ENCODE data around the gene PTPN9. TPM values are rescaled to one million over a fixed set of nuclear protein-coding genes. Genes with fewer than 3 reads are reported as not detected.

PTPN9 gene
- total RNA-seq, 4 donors from 2014 or later = 7.3 to 15.5 (median 10.8) TPM

DNA sequence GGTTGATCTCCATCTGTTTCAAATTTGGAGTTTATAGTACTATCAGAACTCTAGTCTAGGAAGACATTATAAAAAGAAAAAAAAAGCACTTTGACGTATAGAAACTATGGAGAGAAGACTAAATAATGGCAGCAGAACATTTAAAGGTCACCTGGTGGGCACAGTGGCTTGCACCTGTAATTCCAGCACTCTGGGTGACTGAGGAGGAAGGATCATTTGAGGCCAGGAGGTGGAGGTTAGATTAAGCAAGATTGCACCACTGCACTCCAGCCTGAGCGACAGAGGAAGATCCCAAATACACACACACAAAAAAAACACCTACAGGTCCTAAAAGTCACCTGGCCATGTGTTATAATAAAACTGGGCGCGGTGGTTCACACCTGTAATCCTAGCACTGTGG, 141.4 kb downstream of the PTPN9 start:
- WGBS, 2 donors = 85 to 87% methylated on average over 4 of the region's 4 CpGs
- no peak for TF ChIP-seq POLR2A (IDR thresholded peaks at IDR 0.05)
- TF ChIP-seq, protein P1, sequence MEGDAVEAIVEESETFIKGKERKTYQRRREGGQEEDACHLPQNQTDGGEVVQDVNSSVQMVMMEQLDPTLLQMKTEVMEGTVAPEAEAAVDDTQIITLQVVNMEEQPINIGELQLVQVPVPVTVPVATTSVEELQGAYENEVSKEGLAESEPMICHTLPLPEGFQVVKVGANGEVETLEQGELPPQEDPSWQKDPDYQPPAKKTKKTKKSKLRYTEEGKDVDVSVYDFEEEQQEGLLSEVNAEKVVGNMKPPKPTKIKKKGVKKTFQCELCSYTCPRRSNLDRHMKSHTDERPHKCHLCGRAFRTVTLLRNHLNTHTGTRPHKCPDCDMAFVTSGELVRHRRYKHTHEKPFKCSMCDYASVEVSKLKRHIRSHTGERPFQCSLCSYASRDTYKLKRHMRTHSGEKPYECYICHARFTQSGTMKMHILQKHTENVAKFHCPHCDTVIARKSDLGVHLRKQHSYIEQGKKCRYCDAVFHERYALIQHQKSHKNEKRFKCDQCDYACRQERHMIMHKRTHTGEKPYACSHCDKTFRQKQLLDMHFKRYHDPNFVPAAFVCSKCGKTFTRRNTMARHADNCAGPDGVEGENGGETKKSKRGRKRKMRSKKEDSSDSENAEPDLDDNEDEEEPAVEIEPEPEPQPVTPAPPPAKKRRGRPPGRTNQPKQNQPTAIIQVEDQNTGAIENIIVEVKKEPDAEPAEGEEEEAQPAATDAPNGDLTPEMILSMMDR (IDR thresholded peaks at IDR 0.05) = no peak
- DNase-seq (ENCODE audit: low spot score in 2 of 2) = no peak
- no peak overlapping the region for H3K4me3 ChIP-seq (ENCODE audit: low read depth, poor library complexity, severe bottlenecking)
- intact Hi-C loops (cut with DNase I; ENCODE audit: low total_unique reads) = no loop called here

DNA sequence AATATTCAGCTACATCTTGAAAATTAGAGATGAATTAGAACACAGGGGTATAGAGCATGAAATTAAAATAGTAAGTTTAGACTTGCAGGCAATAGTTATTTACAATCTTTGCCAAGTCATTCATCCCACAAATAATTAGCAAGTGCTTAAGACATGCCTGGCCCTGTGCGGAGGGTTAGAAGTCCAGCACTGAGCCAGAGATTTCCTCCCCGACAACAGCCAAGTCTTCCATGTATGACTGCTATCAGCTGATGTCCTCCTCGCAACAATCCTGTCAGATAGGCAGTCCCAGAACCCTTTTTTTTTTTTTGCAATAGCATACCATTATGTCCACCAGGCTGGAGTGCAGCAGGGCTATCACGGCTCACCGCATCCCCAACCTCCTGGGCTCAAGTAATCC, 142.2 kb downstream of the PTPN9 start:
- H3K4me3 ChIP-seq (ENCODE audit: low read depth, poor library complexity, severe bottlenecking) = no peak overlapping the region
- TF ChIP-seq, protein P1 (IDR thresholded peaks at IDR 0.05) = no peak
- TF ChIP-seq POLR2A (IDR thresholded peaks at IDR 0.05) = no peak
- 54 to 56% methylated on average over 5 of the region's 5 CpGs for WGBS, 2 donors
- DNase-seq (ENCODE audit: low spot score in 2 of 2) = no peak
- intact Hi-C loops (cut with DNase I; ENCODE audit: low total_unique reads) = no loop called here

DNA sequence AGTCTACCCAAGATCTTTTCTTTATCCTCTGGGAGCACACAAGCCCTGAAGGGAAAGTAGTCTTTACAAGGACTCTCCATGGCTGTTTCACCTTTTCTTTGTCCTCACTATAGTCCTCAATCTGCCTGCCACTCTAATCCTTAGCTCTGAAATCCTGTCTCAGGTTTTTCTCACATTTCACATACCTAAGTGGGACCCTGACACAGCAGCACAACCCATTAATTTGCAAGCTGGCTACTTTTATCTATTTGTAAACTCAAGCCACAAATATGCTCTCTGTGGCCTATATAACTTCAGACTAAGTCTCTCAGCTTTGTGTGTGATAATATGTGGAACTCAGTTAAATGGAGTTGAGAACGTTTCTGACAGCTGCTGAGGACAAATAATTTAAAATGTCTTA, 147.4 kb downstream of the PTPN9 start:
- H3K4me3 ChIP-seq (ENCODE audit: low read depth, poor library complexity, severe bottlenecking) = no peak overlapping the region
- no peak for DNase-seq (ENCODE audit: low spot score in 2 of 2)
- intact Hi-C loops (cut with DNase I; ENCODE audit: low total_unique reads) = no loop called here
- TF ChIP-seq, protein P1 (IDR thresholded peaks at IDR 0.05) = no peak
- no peak for TF ChIP-seq POLR2A (IDR thresholded peaks at IDR 0.05)
- WGBS, 2 donors = 52 to 54% methylated on average over 1 of the region's 1 CpG

DNA sequence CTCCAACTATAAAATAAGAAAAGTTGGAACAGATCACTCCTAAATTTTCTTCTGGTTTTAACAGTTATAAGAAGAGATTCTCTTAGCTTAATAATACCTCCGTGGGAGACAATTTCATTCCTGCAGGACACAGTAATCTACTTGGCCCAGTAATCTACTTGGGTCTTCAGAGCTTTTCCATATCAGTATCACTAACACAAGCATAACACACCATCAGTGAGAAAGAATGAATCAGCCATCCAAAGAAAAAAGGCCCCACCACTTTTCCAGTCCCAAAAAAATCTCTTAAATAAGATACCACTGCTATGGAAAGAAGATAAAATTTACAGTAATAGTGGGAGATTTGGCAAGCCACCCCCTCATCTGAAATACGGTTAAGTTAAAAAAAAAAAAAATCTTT, 147.8 kb downstream of the PTPN9 start:
- TF ChIP-seq, protein P1 (IDR thresholded peaks at IDR 0.05) = no peak
- no peak for TF ChIP-seq POLR2A (IDR thresholded peaks at IDR 0.05)
- WGBS, 2 donors = 83 to 86% methylated on average over 2 of the region's 2 CpGs
- H3K4me3 ChIP-seq (ENCODE audit: low read depth, poor library complexity, severe bottlenecking) = no peak overlapping the region
- DNase-seq (ENCODE audit: low spot score in 2 of 2) = no peak
- intact Hi-C loops (cut with DNase I; ENCODE audit: low total_unique reads) = no loop called here

DNA sequence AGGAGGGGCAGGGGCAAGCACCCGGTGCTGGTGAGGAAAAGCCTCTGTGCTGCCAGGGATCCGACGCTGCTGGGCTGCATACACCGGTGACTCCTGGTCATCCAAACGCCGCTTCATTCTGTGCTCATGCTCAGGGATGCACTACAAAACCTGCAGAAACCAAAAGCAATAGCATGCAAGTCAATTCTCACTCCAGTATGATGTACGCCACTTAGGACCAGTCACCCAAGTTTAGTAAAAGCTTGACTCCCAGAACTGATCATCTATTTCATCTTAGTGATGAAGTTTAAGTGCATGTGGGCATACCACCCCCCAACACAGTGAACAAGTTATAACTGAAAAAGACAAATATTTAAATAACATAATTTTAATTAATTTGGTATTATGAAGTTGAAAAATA, 148.9 kb downstream of the PTPN9 start:
- intact Hi-C loops (cut with DNase I; ENCODE audit: low total_unique reads) = no loop called here
- 94 to 95% methylated on average over 7 of the region's 7 CpGs for WGBS, 2 donors
- no peak for TF ChIP-seq POLR2A (IDR thresholded peaks at IDR 0.05)
- TF ChIP-seq, protein P1 (IDR thresholded peaks at IDR 0.05) = no peak

DNA sequence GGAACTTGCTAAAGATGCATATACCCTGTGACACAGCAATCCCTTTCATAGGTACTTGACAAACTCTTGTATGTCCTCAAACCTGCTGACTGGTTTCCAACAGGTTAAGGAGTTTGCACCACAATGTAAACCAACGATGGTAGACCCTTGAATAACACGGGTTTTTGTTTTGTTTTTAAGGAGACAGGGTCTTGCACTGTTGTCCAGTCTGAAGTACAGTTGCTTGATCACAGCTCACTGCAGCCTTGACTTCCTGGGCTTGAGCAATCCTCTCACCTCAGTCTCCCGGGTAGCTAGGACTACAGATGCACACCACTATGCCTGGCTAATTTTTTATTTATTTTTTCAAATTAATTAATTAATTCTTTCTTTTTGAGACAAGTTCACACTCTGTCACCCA, 151.0 kb downstream of the PTPN9 start:
- H3K4me3 ChIP-seq (ENCODE audit: low read depth, poor library complexity, severe bottlenecking) = no peak overlapping the region
- DNase-seq (ENCODE audit: low spot score in 2 of 2) = no peak
- intact Hi-C loops (cut with DNase I; ENCODE audit: low total_unique reads) = no loop called here
- TF ChIP-seq, protein P1 (IDR thresholded peaks at IDR 0.05) = no peak
- TF ChIP-seq POLR2A (IDR thresholded peaks at IDR 0.05) = no peak
- WGBS, 2 donors = 88 to 93% methylated on average over 3 of the region's 3 CpGs

More for the DNA sequence above, 148.9 kb downstream of the PTPN9 start:
- H3K4me3 ChIP-seq (ENCODE audit: low read depth, poor library complexity, severe bottlenecking) = no peak overlapping the region
- DNase-seq (ENCODE audit: low spot score in 2 of 2) = no peak
